ENCODE measurements around the gene TEX26.
"Not testable (repeated sequence)": the region's sequence is repeated elsewhere in the genome, so short reads cannot be mapped to it uniquely, and the experiment has no call there.

The TEX26 gene

GRCh38 chr13:30920162-30920909 lies 12.1 kb upstream of the TEX26 start:
- no peak for DNase-seq

- no peak for DNase-seq
Observed at GRCh38 chr13:30923418-30923817, 9.0 kb upstream of the TEX26 start.

- no peak for DNase-seq
Observed at GRCh38 chr13:30924721-30925120, 7.7 kb upstream of the TEX26 start.

GRCh38 chr13:30925429-30925828 lies 7.0 kb upstream of the TEX26 start:
- DNase-seq: no peak

- no peak for DNase-seq
Observed at GRCh38 chr13:30926781-30927180, 5.7 kb upstream of the TEX26 start.

GRCh38 chr13:30927188-30927587 lies 5.3 kb upstream of the TEX26 start:
- DNase-seq: not testable (repeated sequence)

GRCh38 chr13:30927595-30927994 lies 4.9 kb upstream of the TEX26 start:
- DNase-seq: no peak

GRCh38 chr13:30928978-30929377 lies 3.5 kb upstream of the TEX26 start:
- no peak for DNase-seq

GRCh38 chr13:30933354-30933670 lies 856 bp downstream of the TEX26 start:
- no peak for DNase-seq

- no peak for DNase-seq
Observed at GRCh38 chr13:30934381-30934780, 1.9 kb downstream of the TEX26 start.

- DNase-seq: no peak
Observed at GRCh38 chr13:30934803-30935202, 2.3 kb downstream of the TEX26 start.

GRCh38 chr13:30936971-30937370 lies 4.5 kb downstream of the TEX26 start:
- no peak for DNase-seq

GRCh38 chr13:30943881-30944280 lies 11.4 kb downstream of the TEX26 start:
- no peak for DNase-seq

- DNase-seq: no peak
Observed at GRCh38 chr13:30957258-30957943, 24.9 kb downstream of the TEX26 start.

- DNase-seq: no peak
Observed at GRCh38 chr13:30959678-30960077, 27.2 kb downstream of the TEX26 start.

- DNase-seq: no peak
Observed at GRCh38 chr13:30963791-30964190, 31.3 kb downstream of the TEX26 start.

- no peak for DNase-seq
Observed at GRCh38 chr13:30965380-30965779, 32.9 kb downstream of the TEX26 start.

- DNase-seq: no peak
Observed at GRCh38 chr13:30966101-30966500, 33.6 kb downstream of the TEX26 start.

GRCh38 chr13:30968846-30969245 lies 36.4 kb downstream of the TEX26 start:
- DNase-seq: no peak

- no peak for DNase-seq
Observed at GRCh38 chr13:30971575-30971974, 39.1 kb downstream of the TEX26 start.

- no peak for DNase-seq
Observed at GRCh38 chr13:30972888-30973377, 40.5 kb downstream of the TEX26 start.

- no peak for DNase-seq
Observed at GRCh38 chr13:30974350-30974749, 41.9 kb downstream of the TEX26 start.

GRCh38 chr13:30976025-30976424 lies 43.6 kb downstream of the TEX26 start:
- no peak for DNase-seq

Measured in activated naive CD4-positive, alpha-beta T cell (primary cell).